Measurements from ENCODE around the gene PUM2. TPM values are rescaled to one million over a fixed set of nuclear protein-coding genes. Genes with fewer than 3 reads are reported as not detected.

The PUM2 gene
- total and polyA plus RNA-seq, 2 of the 8 experiments (the other 6 are each of a cell fraction or from before 2014, with no cell fraction given): 46.6 to 114 TPM

DNA sequence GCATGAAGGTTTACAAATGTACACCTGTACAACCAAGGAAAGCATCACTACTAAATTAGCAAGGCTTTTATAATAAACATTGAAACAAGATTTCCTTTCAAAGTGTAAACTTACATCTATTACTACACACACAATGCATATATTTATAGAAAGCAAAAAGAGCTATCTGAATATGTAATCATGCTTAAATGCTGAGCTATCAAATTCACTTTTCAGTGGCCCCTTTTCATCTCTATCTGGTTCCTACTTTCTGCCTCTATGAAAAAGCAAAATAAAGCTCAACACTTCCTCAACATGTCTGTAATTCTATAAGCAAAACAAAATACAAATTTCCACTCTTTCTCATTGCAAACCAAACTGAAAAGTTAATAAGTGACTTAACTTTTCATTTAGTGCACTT, 100.2 kb downstream of the PUM2 start:
- Histone ChIP-seq H3K14ac (ENCODE audit: insufficient read length) (no peak overlapping the region), H2BK15ac (ENCODE audit: low read length) (no peak overlapping the region), H2BK120ac (replicated peaks; ENCODE audit: low read depth, low read length) (no peak overlapping the region), H3K79me1 (ENCODE audit: low read depth, low read length) (no peaks in the 10 kb centered on the region), H3K18ac (ENCODE audit: extremely low read depth, low read length) (no peak overlapping the region), H3K23ac (ENCODE audit: insufficient read length) (no peak overlapping the region), H4K20me1 (replicated peaks in 1 of 2; ENCODE audit: control insufficient read depth in 1 of 2, insufficient read depth in 2 of 2, low read length in 2 of 2) (no peaks in the 10 kb centered on the region), H3K36me3 (ENCODE audit: control insufficient read depth in 2 of 4, insufficient read depth in 4 of 4, low read length in 3 of 4) (peaks cover 11 to 71% (median 39%) of the 10 kb centered on the region in 4 experiments), H4K8ac (ENCODE audit: extremely low read depth, insufficient read depth, low read length) (no peak overlapping the region), H3K4me1 (replicated peaks in 1 of 4; ENCODE audit: control insufficient read depth in 3 of 4, insufficient read depth in 4 of 4, low read length in 3 of 4) (no peaks in the 10 kb centered on the region), H2AFZ (ENCODE audit: low read length) (no peak overlapping the region), H4K5ac (ENCODE audit: insufficient read length, low read depth, low read length) (no peak overlapping the region), H3K4ac (replicated peaks; ENCODE audit: insufficient read length, low read depth, low read length) (no peak overlapping the region), H3K23me2 (ENCODE audit: low read depth, low read length) (no peaks in the 10 kb centered on the region), H2BK12ac (ENCODE audit: low read depth, low read length) (no peak overlapping the region), H3K79me2 (ENCODE audit: control insufficient read depth in 1 of 2, insufficient read depth in 2 of 2, low read length in 2 of 2) (no peaks in the 10 kb centered on the region), H3K4me3 (ENCODE audit: extremely low read depth in 1 of 4, insufficient read depth in 2 of 4, low read depth in 3 of 4, low read length in 4 of 4) (no peak overlapping the region), H3K9me3 (ENCODE audit: insufficient read depth in 2 of 2, low read depth in 1 of 2, low read length in 1 of 2) (no peaks in the 10 kb centered on the region), H3K27ac (ENCODE audit: low read depth, low read length) (no peak overlapping the region), H3K56ac (replicated peaks; ENCODE audit: insufficient read length, low read depth, low read length) (no peak overlapping the region), H3K9ac (replicated peaks in 1 of 4; ENCODE audit: extremely low read depth in 1 of 4, low read depth in 3 of 4, low read length in 3 of 4) (no peak overlapping the region), H3K27me3 (replicated peaks in 1 of 4; ENCODE audit: control insufficient read depth in 3 of 4, extremely low read depth in 1 of 4, insufficient read depth in 3 of 4, low read length in 3 of 4) (no peaks in the 10 kb centered on the region), H3K4me2 (ENCODE audit: insufficient read depth in 1 of 2, low read depth in 2 of 2, low read length in 2 of 2) (no peak overlapping the region), H2BK5ac (ENCODE audit: low read depth, low read length) (no peak overlapping the region), H2AK5ac (ENCODE audit: low read depth, low read length) (no peak overlapping the region), H4K91ac (replicated peaks; ENCODE audit: insufficient read length, low read length) (no peak overlapping the region), H2BK20ac (ENCODE audit: low read length) (no peak overlapping the region)
- no peak for FAIRE-seq
- ChIA-PET POLR2A (ENCODE audit: partially characterized antibody) (no interaction called here), CTCF (ENCODE audit: partially characterized antibody) (interaction anchor here (0.8 to 1.4 kb wide), 2 partner anchors 11 to 143 kb away, joined by 3 to 4 read pairs; no protein-coding TSS in a partner anchor)
- no peak for DNase-seq (ENCODE audit: low read depth in 1 of 2, low spot score in 2 of 2)
- TF ChIP-seq RFX5 (IDR thresholded peaks at IDR 0.05; ENCODE audit: borderline replicate concordance, low read depth, low read length) (no peak), SIN3A (conservative IDR thresholded peaks at IDR 0.05 in 1 of 2, IDR thresholded peaks at IDR 0.05 in 1 of 2; ENCODE audit: low read depth in 1 of 2, low read length in 2 of 2) (no peak), CTBP2 (IDR thresholded peaks at IDR 0.05; ENCODE audit: borderline replicate concordance, insufficient read depth, insufficient read length, low read length) (no peak), CTCF (IDR thresholded peaks at IDR 0.05; ENCODE audit: control extremely low read depth in 1 of 3, insufficient read depth in 1 of 3, low read depth in 1 of 3, low read length in 3 of 3) (no peak), ASH2L (IDR thresholded peaks at IDR 0.05; ENCODE audit: low read length) (no peak), MAFK (IDR thresholded peaks at IDR 0.05; ENCODE audit: low read depth, low read length) (no peak), SP1 (IDR thresholded peaks at IDR 0.05; ENCODE audit: low read depth, low read length) (no peak), HDAC6 (IDR thresholded peaks at IDR 0.05; ENCODE audit: low read depth, low read length) (no peak), EZH2 (IDR thresholded peaks at IDR 0.05; ENCODE audit: low read depth, low read length, severe bottlenecking) (no peak), RNF2 (IDR thresholded peaks at IDR 0.05; ENCODE audit: borderline replicate concordance, low read depth, low read length, missing control alignments, poor library complexity, severe bottlenecking) (no peak), BRCA1 (IDR thresholded peaks at IDR 0.05; ENCODE audit: low read depth, low read length) (no peak), BACH1 (IDR thresholded peaks at IDR 0.05; ENCODE audit: low read length) (no peak)

Data from H1 (cell line).